Stimulated activated naive B cell treated with anti-CD40 and anti-IgM and Interleukin-4, amounts not matched to agents 10 μg/mL and 1 μg/mL and 100 μg/mL, for 72 hours (primary cell): ENCODE measurements around the gene VIPR2.

ENCODE experiments used
- ATAC-seq, 2 donors: fragments of 150-1000 bp; cut with Tn5 transposase; replicated peaks; 2 replicates each; pipeline ENCODE4 v1.10.0; 2021; ENCODE audit warnings: moderate library complexity in 1 of 2
- DNase-seq: peaks from one replicate; pipeline ENCODE4 v3.0.0; 2021
- H3K27ac Mint-ChIP-seq: one replicate; pipeline ENCODE4 v1.8.0; 2022; ENCODE audit warnings: mild to moderate bottlenecking, mixed read lengths
- H3K27me3 Mint-ChIP-seq, 2 donors: one replicate each; pipeline ENCODE4 v1.8.0; 2022; ENCODE audit warnings: mixed read lengths in 2 of 2
- H3K36me3 Mint-ChIP-seq, 2 donors: one replicate each; pipeline ENCODE4 v1.8.0; 2022; ENCODE audit warnings: mixed read lengths in 2 of 2, mild to moderate bottlenecking in 1 of 2
- H3K4me1 Mint-ChIP-seq, 2 donors: one replicate each; pipeline ENCODE4 v1.8.0; 2022; ENCODE audit warnings: mixed read lengths in 2 of 2, mild to moderate bottlenecking in 1 of 2
- H3K4me3 Mint-ChIP-seq, 2 donors: one replicate each; pipeline ENCODE4 v1.8.0; 2022; ENCODE audit warnings: mild to moderate bottlenecking in 2 of 2, mixed read lengths in 2 of 2, moderate library complexity in 1 of 2
- H3K9me3 Mint-ChIP-seq, 2 donors: one replicate each; pipeline ENCODE4 v1.8.0; 2022; ENCODE audit warnings: mixed read lengths in 2 of 2, mild to moderate bottlenecking in 1 of 2

The VIPR2 gene

DNA sequence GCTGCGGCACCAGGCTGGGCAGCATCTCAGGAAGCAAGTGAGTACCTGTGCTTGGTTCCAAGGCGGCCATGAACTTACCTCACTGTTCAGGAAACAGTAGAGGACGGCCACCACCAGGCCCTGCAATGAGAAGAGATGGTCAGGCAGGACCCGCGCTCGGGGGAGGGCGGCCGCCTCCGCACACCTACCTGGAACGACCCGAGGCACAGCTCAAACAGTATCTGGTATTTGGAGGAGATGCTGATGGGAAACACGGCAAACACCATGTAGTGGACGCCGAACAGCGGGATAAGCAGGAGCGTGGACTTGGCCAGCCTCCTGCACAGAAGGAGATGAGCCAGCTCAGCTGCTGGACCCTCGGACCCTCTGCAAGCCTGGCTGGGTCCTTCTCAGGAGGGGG is 112.9 kb downstream of the VIPR2 start:
- H3K4me3 Mint-ChIP-seq = no peak overlapping the region
- H3K27ac Mint-ChIP-seq = no peak overlapping the region
- no peaks in the 10 kb centered on the region for H3K9me3 Mint-ChIP-seq
- peaks cover 24 to 32% of the 10 kb centered on the region in 2 donors for H3K27me3 Mint-ChIP-seq
- ATAC-seq (no peak), DNase-seq (no peak)
- no peaks in the 10 kb centered on the region for H3K36me3 Mint-ChIP-seq
- H3K4me1 Mint-ChIP-seq = peaks cover 4 to 16% of the 10 kb centered on the region in 2 donors

GRCh38 chr7:159031135-159031701 is 113.4 kb downstream of the VIPR2 start:
- Mint-ChIP-seq H3K9me3 (no peaks in the 10 kb centered on the region), H3K4me3 (peak overlapping the region; percentile 74 to 81), H3K4me1 (peaks cover 9 to 16% of the 10 kb centered on the region in 2 donors), H3K27me3 (peaks cover 24 to 36% of the 10 kb centered on the region in 2 donors), H3K36me3 (no peaks in the 10 kb centered on the region), H3K27ac (no peak overlapping the region)
- ATAC-seq = no peak
- DNase-seq = no peak

DNA sequence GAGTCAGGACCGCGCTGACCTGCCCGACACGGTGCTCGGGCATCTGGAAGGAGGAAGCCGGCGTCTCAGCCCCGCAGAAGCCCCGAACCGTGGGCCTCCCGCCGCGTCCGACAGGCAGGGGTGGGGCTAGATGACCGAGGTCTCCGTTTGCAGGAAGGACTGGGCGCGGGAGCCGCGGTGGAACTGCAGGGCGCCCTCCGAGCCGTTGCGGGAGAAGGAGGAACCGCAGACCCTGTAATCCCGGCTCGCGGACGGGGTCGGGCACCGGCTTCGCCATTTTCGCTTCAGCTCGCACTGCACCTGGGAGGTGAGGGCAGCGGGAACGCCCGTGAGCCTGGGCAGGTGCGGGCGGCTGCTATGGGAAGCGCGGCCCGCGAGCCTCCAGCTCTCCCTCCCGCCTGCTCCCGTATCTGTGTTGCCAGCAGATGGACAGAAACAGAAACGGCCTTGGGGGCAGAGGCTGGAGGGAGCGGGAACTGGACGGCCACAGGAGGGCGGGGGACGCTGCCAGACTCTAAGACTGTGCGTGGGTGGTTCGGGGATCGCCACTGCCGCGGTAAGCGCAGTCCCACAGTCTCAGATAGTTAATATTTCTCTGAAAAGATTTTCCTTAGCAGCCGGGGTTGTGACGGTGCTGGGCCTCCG is 114.1 kb downstream of the VIPR2 start:
- no peaks in the 10 kb centered on the region for H3K36me3 Mint-ChIP-seq
- H3K27ac Mint-ChIP-seq = no peak overlapping the region
- peaks cover 22 to 38% of the 10 kb centered on the region in 2 donors for H3K27me3 Mint-ChIP-seq
- DNase-seq = no peak
- peak overlapping the region; percentile 74 to 81 for H3K4me3 Mint-ChIP-seq
- no peaks in the 10 kb centered on the region for H3K9me3 Mint-ChIP-seq
- peaks cover 9 to 16% of the 10 kb centered on the region in 2 donors for H3K4me1 Mint-ChIP-seq
- ATAC-seq = peak; percentile 31 to 58

DNA sequence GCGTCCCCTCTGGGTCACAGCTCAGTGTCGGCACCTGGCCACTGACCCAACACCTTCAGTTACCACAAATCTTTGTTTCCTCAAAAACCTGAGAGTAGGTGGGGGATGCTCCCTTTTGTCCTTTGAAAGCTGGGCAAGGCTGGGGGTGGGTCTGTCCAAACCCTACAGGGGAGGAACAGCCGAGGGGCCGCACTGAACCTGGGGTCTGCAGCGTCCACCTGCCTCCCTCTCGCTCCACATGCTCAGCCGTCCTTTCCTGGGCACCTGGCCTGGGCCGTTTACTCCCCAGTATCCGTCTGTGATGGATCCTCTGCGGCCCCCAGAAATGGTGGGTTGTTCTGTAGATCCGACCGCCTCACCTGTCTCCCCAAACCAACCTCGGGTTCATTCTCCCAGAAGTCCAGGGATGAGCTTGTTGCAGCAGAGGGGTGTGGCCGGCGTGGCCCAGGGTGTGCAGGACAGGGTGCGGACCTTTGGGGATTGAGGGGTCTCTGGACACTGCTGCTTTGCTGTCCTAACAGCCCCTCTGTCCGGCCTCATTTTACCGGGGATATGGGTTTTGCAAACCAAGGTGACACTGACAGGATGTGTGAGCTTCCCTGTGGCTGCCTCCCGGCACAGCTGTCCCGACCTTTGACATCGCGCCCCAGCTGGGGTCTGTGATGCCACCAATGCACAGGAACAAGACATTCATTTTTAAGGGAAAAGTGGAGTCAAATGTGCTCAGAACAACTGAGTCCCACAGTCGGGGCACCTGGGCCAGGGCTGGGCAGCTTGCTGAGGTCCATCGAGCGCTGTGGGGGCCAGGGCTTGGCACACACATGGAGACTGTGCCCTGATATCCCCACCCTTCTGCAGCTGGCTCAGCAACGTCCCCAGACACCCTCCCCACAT is 115.9 kb downstream of the VIPR2 start:
- Mint-ChIP-seq H3K4me1 (peaks cover 9 to 16% of the 10 kb centered on the region in 2 donors), H3K27me3 (peaks cover 21 to 38% of the 10 kb centered on the region in 2 donors), H3K9me3 (no peaks in the 10 kb centered on the region), H3K36me3 (no peaks in the 10 kb centered on the region), H3K27ac (no peak overlapping the region), H3K4me3 (no peak overlapping the region)
- DNase-seq = no peak
- ATAC-seq = no peak

DNA sequence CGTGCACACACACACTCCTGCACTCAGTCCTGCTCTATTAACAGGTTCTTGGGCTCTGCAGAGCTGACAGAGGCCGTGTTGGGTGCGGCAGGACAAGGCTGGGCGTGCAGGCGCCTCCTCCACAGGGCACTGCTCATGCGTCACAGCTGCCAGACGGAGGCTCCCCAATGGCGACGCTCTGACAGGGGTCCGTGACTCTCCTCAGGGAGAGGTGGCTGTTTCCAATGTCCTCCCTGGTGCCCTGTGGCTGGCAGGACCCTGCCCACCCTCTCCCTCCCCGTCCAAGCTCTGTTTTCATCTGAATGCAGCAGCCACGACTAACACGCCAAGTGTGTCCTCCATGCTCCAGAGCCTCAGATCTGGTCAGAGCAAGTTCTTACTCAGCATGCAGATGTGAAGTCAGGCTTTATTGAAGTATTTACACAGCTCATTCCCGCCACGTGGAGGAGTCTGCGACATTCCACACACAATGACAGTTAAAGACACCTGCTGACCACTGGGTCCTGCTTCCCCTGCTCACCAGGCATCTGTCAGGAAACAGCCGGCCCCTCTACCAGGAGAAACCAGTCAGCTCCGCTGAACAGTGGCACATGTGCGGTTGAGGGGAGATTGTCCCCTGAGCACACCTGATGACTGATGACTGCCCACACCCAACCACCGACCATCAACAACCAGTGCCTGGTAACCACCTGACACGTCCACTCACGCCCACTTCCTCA is 116.7 kb downstream of the VIPR2 start:
- peaks cover 9 to 16% of the 10 kb centered on the region in 2 donors for H3K4me1 Mint-ChIP-seq
- peak; percentile 49 to 55 for ATAC-seq
- no peaks in the 10 kb centered on the region for H3K36me3 Mint-ChIP-seq
- no peaks in the 10 kb centered on the region for H3K9me3 Mint-ChIP-seq
- H3K27ac Mint-ChIP-seq = no peak overlapping the region
- peaks cover 21 to 38% of the 10 kb centered on the region in 2 donors for H3K27me3 Mint-ChIP-seq
- peak overlapping the region in 1 of 2 donors; percentile 10 for H3K4me3 Mint-ChIP-seq
- no peak for DNase-seq

GRCh38 chr7:159027056-159027788 is 117.4 kb downstream of the VIPR2 start:
- Mint-ChIP-seq H3K4me1 (peaks cover 9 to 16% of the 10 kb centered on the region in 2 donors), H3K9me3 (no peaks in the 10 kb centered on the region), H3K27ac (no peak overlapping the region), H3K36me3 (no peaks in the 10 kb centered on the region), H3K27me3 (peaks cover 16 to 32% of the 10 kb centered on the region in 2 donors), H3K4me3 (no peak overlapping the region)
- ATAC-seq = no peak
- no peak for DNase-seq

DNA sequence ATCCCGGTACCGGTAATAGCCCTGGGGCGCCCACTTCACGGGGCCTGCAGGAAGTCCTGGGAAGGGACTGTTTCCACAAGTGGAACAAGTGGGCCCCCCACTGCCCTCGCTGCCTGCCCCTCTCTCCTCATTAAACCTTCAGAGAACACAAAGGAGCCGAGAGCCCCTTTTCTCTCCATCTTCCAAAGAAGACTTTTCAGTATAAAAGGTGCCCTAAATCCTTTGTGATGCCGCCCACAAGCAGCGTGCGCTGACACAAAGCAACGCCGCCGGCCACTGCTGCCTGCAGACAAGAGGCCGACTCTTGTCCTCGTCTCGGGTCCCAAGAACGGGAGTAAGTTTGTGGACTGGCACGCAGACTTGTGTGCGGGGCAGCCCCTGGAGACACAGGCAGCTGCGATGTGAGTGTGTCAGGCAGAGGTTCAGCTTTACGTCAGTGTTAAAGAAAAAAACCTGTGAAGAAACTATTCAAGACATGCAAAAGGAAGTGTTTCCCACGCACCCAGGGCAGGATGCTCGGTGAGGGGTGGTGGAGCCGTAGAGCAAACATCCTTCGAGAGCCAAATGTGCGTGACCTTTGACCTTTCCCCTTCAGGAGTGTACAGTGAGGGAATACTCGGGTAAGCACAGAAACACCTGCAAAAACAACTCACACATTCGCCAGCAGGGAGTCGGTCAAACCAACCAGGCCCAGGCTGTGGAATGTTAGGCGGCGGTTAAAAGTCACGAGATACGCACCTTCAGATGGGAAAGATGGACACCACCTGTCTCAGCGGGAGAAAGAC is 118.2 kb downstream of the VIPR2 start:
- H3K4me3 Mint-ChIP-seq = no peak overlapping the region
- peaks cover 9 to 16% of the 10 kb centered on the region in 2 donors for H3K4me1 Mint-ChIP-seq
- H3K27ac Mint-ChIP-seq = peak overlapping the region; percentile 79
- H3K27me3 Mint-ChIP-seq = peaks cover 8 to 25% of the 10 kb centered on the region in 2 donors
- no peaks in the 10 kb centered on the region for H3K36me3 Mint-ChIP-seq
- no peaks in the 10 kb centered on the region for H3K9me3 Mint-ChIP-seq
- DNase-seq (no peak), ATAC-seq (peak; percentile 22 to 43)

GRCh38 chr7:159025161-159025779 is 119.4 kb downstream of the VIPR2 start:
- peaks cover 0 to 2% of the 10 kb centered on the region in 2 donors for H3K36me3 Mint-ChIP-seq
- peaks cover 5 to 6% of the 10 kb centered on the region in 2 donors for H3K4me1 Mint-ChIP-seq
- no peak for ATAC-seq
- no peak overlapping the region for H3K27ac Mint-ChIP-seq
- H3K27me3 Mint-ChIP-seq = peaks cover 5 to 13% of the 10 kb centered on the region in 2 donors
- H3K9me3 Mint-ChIP-seq = peaks cover 2 to 3% of the 10 kb centered on the region in 2 donors
- no peak for DNase-seq
- H3K4me3 Mint-ChIP-seq = no peak overlapping the region

DNA sequence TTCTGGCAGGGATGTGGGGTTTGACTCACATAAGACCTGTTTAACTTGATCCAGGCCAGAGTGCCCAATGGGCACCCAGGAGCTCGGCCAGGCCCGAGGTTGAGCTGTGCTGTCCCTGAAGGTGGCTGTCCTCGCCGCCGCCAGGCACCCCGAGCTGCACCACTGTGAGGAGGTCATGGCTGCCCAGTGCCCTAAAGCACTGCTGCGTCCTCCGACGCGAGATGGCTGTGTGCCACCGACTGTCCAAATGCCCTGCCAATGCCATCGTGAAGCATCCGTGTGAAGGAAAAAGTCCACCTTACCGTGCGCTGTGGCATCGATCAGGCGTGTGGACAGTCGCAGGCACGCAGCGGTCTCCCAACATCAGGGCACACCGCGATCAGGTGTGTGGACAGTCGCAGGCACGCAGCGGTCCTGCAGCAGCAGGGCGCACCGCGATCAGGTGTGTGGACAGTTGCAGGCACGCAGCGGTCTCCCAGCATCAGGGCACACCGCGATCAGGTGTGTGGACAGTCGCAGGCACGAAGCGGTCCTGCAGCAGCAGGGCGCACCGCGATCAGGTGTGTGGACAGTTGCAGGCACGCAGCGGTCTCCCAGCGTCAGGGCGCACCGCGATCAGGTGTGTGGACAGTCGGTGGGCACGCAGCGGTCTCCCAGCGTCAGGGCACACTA is 120.3 kb downstream of the VIPR2 start:
- no peak for DNase-seq
- H3K4me3 Mint-ChIP-seq = no peak overlapping the region
- peaks cover 5 to 6% of the 10 kb centered on the region in 2 donors for H3K4me1 Mint-ChIP-seq
- peaks cover 4 to 5% of the 10 kb centered on the region in 2 donors for H3K9me3 Mint-ChIP-seq
- peaks cover 5 to 7% of the 10 kb centered on the region in 2 donors for H3K27me3 Mint-ChIP-seq
- peak overlapping the region; percentile 57 for H3K27ac Mint-ChIP-seq
- H3K36me3 Mint-ChIP-seq = peaks cover 0 to 2% of the 10 kb centered on the region in 2 donors
- no peak for ATAC-seq

DNA sequence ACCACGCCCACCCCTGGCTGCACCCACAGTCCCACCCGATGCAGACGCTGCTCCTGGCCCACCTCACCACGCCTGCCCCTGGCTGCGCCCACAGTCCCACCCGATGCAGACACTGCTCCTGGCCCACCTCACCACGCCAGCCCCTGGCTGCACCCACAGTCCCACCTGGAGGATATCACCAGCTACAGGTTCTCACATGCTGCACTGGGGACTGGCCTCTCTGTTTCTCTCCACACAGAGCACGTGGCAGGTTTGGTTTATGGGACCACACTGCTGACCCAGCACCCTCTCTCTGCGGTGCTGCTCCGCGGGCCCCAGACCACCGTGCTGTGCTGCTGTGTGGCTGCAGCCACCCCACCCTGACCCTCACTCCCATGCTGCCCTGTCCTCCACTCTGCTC is 120.9 kb downstream of the VIPR2 start:
- peaks cover 4 to 7% of the 10 kb centered on the region in 2 donors for H3K9me3 Mint-ChIP-seq
- DNase-seq (no peak), ATAC-seq (no peak)
- H3K27me3 Mint-ChIP-seq = peaks cover 5 to 7% of the 10 kb centered on the region in 2 donors
- peaks cover 0 to 2% of the 10 kb centered on the region in 2 donors for H3K36me3 Mint-ChIP-seq
- no peak overlapping the region for H3K27ac Mint-ChIP-seq
- H3K4me3 Mint-ChIP-seq = no peak overlapping the region
- H3K4me1 Mint-ChIP-seq = peaks cover 5 to 10% of the 10 kb centered on the region in 2 donors

DNA sequence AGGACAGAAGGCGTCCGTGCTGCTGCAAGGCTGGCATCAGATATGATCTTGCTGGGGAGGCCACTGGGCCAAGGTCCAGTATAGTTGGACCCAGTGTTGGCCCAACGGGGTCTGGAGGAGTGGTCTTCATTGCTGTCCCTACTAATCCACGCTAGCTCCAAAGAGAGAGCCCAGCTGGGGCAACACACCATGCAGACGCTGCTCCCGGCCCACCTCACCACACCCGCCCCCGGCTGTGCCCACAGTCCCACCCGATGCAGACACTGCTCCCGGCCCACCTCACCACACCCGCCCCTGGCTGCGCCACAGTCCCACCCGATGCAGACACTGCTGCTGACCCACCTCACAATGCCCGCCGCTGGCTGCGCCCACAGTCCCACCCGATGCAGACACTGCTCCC is 121.5 kb downstream of the VIPR2 start:
- peaks cover 0 to 2% of the 10 kb centered on the region in 2 donors for H3K36me3 Mint-ChIP-seq
- peaks cover 5 to 7% of the 10 kb centered on the region in 2 donors for H3K27me3 Mint-ChIP-seq
- no peak overlapping the region for H3K27ac Mint-ChIP-seq
- H3K4me1 Mint-ChIP-seq = peaks cover 5 to 9% of the 10 kb centered on the region in 2 donors
- no peak for DNase-seq
- H3K9me3 Mint-ChIP-seq = peaks cover 4 to 7% of the 10 kb centered on the region in 2 donors
- ATAC-seq = no peak
- H3K4me3 Mint-ChIP-seq = no peak overlapping the region
